ENCODE data around the gene SMC2.

GRCh38 chr9:104069288-104069687, 24.8 kb upstream of the SMC2 start:
- TF ChIP-seq POLR2A (IDR thresholded peaks at IDR 0.05) (no peak), CTCF (IDR thresholded peaks at IDR 0.05) (no peak)

Data from body of pancreas (tissue), 4 donors.